ENCODE data around the gene SMURF1. TPM values are rescaled to one million over a fixed set of nuclear protein-coding genes. Genes with fewer than 3 reads are reported as not detected.
"Not testable (repeated sequence)": the region's sequence is repeated elsewhere in the genome, so short reads cannot be mapped to it uniquely, and the experiment has no call there.

Gene SMURF1
- total and polyA plus RNA-seq, 2 experiments from 2014 or later, result 6.8 to 19.1 TPM

- Histone ChIP-seq H3K27me3 (replicated peaks; ENCODE audit: insufficient read depth) (no peaks in the 10 kb centered on the region; the same call in 1 of the 2 replicates), H4K20me1 (ENCODE audit: insufficient read depth) (no peaks in the 10 kb centered on the region), H3K36me3 (ENCODE audit: low read depth) (no peaks in the 10 kb centered on the region), H3F3A (ENCODE audit: insufficient read depth) (peaks cover 7% of the 10 kb centered on the region), H2AFZ (no peak overlapping the region), H3K4me1 (ENCODE audit: insufficient read depth) (peaks cover 10% of the 10 kb centered on the region), H3K27ac (no peak overlapping the region), H3K9ac (no peak overlapping the region), H3K79me2 (ENCODE audit: insufficient read depth) (no peaks in the 10 kb centered on the region), H3K9me2 (ENCODE audit: insufficient read depth) (no peaks in the 10 kb centered on the region), H3K4me3 (no peak overlapping the region), H3K4me2 (ENCODE audit: unreplicated experiment) (no peak overlapping the region), H3K9me3 (ENCODE audit: low read depth) (no peaks in the 10 kb centered on the region)
- in situ Hi-C loops (cut with MboI), result no loop called here
- WGBS, 2 experiments (ENCODE audit: low coverage in 1 of 2, low lambda C conversion rate in 2 of 2, missing lambda C conversion rate in 2 of 2), result 65 to 75% methylated on average over 3 of the region's 3 CpGs
- no peak for DNase-seq
- TF ChIP-seq EZH2 (IDR thresholded peaks at IDR 0.05; ENCODE audit: insufficient read depth, poor library complexity, severe bottlenecking) (no peak), EZH2phosphoT487 (IDR thresholded peaks at IDR 0.05; ENCODE audit: insufficient read depth, low read depth) (no peak)
Measured at GRCh38 chr7:99165816-99166215, 21.9 kb upstream of the SMURF1 start.

DNA sequence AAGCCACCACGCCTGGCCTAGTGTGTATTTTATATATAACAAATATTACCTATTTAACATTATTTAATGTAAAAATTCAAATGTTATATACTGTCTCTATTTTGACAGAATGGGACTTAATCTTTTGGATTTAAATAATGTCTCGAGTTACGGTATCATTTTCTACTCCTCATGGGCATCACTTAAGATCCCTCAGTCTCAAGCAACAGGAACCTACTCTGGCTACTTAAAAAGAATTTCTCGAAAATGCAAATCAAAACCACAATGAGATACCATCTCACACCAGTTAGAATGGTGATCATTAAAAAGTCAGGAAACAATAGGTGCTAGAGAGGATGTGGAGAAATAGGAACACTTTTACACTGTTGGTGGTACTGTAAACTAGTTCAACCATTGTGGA is 19.8 kb upstream of the SMURF1 start:
- H3K27ac ChIP-seq; H3K36me3 ChIP-seq (ENCODE audit: low read depth); H3F3A ChIP-seq (ENCODE audit: insufficient read depth); DNase-seq; H2AFZ ChIP-seq; H3K9me2 ChIP-seq (ENCODE audit: insufficient read depth); in situ Hi-C loops (cut with MboI); H3K9me3 ChIP-seq (ENCODE audit: low read depth); H3K79me2 ChIP-seq (ENCODE audit: insufficient read depth); H3K4me1 ChIP-seq (ENCODE audit: insufficient read depth); H3K4me3 ChIP-seq; H3K27me3 ChIP-seq (replicated peaks; ENCODE audit: insufficient read depth); H4K20me1 ChIP-seq (ENCODE audit: insufficient read depth); H3K4me2 ChIP-seq (ENCODE audit: unreplicated experiment); H3K9ac ChIP-seq: not testable (repeated sequence)
- 80 to 85% methylated on average over 4 of the region's 4 CpGs for WGBS, 2 experiments (ENCODE audit: low coverage in 1 of 2, low lambda C conversion rate in 2 of 2, missing lambda C conversion rate in 2 of 2)

DNA sequence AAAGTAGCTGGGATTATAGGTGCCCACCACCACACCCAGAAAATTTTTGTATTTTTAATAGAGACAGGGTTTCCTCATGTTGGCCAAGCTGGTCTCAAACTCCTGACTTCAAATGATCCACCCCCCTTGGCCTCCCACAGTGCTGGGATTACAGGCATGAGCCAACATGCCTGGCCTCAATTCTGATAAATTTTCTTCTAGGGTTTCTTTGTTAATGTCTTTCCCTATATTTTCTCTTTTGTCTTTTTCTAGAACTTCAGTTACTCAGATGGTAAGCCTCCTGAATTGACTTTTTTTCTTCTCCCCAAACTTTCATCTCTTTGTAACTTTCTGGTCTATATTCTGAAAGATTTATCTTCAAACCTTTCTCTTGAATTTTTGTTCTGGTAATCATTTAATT is 12.7 kb upstream of the SMURF1 start:
- H3K4me2 ChIP-seq (ENCODE audit: unreplicated experiment), result no peak overlapping the region
- no peaks in the 10 kb centered on the region for H4K20me1 ChIP-seq (ENCODE audit: insufficient read depth)
- H3K27me3 ChIP-seq (replicated peaks; ENCODE audit: insufficient read depth), result no peaks in the 10 kb centered on the region; the same call in 1 of the 2 replicates
- TF ChIP-seq EZH2phosphoT487 (IDR thresholded peaks at IDR 0.05; ENCODE audit: insufficient read depth, low read depth), result no peak
- TF ChIP-seq EZH2 (IDR thresholded peaks at IDR 0.05; ENCODE audit: insufficient read depth, poor library complexity, severe bottlenecking), result no peak
- H3K4me3 ChIP-seq, result no peak overlapping the region
- peaks cover 2% of the 10 kb centered on the region; the same call in 1 of the 2 replicates for H3F3A ChIP-seq (ENCODE audit: insufficient read depth)
- no peak overlapping the region for H3K27ac ChIP-seq
- H3K79me2 ChIP-seq (ENCODE audit: insufficient read depth), result no peaks in the 10 kb centered on the region
- H3K9me3 ChIP-seq (ENCODE audit: low read depth), result no peaks in the 10 kb centered on the region
- H2AFZ ChIP-seq, result no peak overlapping the region
- no peaks in the 10 kb centered on the region for H3K4me1 ChIP-seq (ENCODE audit: insufficient read depth)
- H3K9ac ChIP-seq, result no peak overlapping the region
- H3K36me3 ChIP-seq (ENCODE audit: low read depth), result no peaks in the 10 kb centered on the region
- in situ Hi-C loops (cut with MboI), result no loop called here
- H3K9me2 ChIP-seq (ENCODE audit: insufficient read depth), result no peaks in the 10 kb centered on the region
- no peak for DNase-seq

DNA sequence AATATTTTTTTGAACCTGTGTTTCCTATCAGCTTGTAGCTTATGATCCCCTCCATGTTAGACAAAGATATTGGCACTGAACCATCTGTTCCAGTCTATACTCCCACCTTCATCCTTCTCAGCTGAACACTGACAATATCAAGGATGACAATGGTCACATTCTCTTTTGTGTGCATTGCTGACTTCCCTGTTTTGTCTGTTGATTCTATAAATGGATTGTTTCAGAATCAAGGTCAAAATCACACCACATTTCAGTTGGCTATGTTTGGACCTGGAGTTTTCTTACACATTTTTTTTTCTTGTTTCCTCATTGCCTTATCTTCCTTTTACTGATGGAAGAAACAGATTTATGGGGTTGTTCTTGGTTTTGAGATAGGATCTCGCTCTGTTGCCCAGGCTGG is 11.3 kb upstream of the SMURF1 start:
- H2AFZ ChIP-seq, result no peak overlapping the region
- 40 to 50% methylated on average over 1 of the region's 1 CpG for WGBS, 2 experiments (ENCODE audit: low coverage in 1 of 2, low lambda C conversion rate in 2 of 2, missing lambda C conversion rate in 2 of 2)

GRCh38 chr7:99146979-99147378 is 3.1 kb upstream of the SMURF1 start:
- no peaks in the 10 kb centered on the region for H3K27me3 ChIP-seq (replicated peaks; ENCODE audit: insufficient read depth)
- no peaks in the 10 kb centered on the region for H3K9me3 ChIP-seq (ENCODE audit: low read depth)
- no peaks in the 10 kb centered on the region for H3K36me3 ChIP-seq (ENCODE audit: low read depth)
- H3K4me2 ChIP-seq (ENCODE audit: unreplicated experiment), result no peak overlapping the region
- H2AFZ ChIP-seq, result no peak overlapping the region
- DNase-seq, result no peak
- no peaks in the 10 kb centered on the region for H3K9me2 ChIP-seq (ENCODE audit: insufficient read depth)
- no peaks in the 10 kb centered on the region for H3K4me1 ChIP-seq (ENCODE audit: insufficient read depth)
- H3K9ac ChIP-seq, result no peak overlapping the region
- in situ Hi-C loops (cut with MboI), result loop anchor here (10.0 kb wide), 1 partner anchor 168 kb away; no protein-coding TSS in a partner anchor
- no peak overlapping the region for H3K4me3 ChIP-seq
- 66 to 68% methylated on average over 4 of the region's 4 CpGs for WGBS, 2 experiments (ENCODE audit: low coverage in 1 of 2, low lambda C conversion rate in 2 of 2, missing lambda C conversion rate in 2 of 2)
- H3F3A ChIP-seq (ENCODE audit: insufficient read depth), result peaks cover 3% of the 10 kb centered on the region
- no peaks in the 10 kb centered on the region for H4K20me1 ChIP-seq (ENCODE audit: insufficient read depth)
- no peak overlapping the region for H3K27ac ChIP-seq
- H3K79me2 ChIP-seq (ENCODE audit: insufficient read depth), result peaks cover 2% of the 10 kb centered on the region
- no peak for TF ChIP-seq EZH2phosphoT487 (IDR thresholded peaks at IDR 0.05; ENCODE audit: insufficient read depth, low read depth)
- no peak for TF ChIP-seq EZH2 (IDR thresholded peaks at IDR 0.05; ENCODE audit: insufficient read depth, poor library complexity, severe bottlenecking)

More for the DNA sequence above, 11.3 kb upstream of the SMURF1 start:
- in situ Hi-C loops (cut with MboI), result no loop called here
- TF ChIP-seq EZH2phosphoT487 (IDR thresholded peaks at IDR 0.05; ENCODE audit: insufficient read depth, low read depth) (no peak), EZH2 (IDR thresholded peaks at IDR 0.05; ENCODE audit: insufficient read depth, poor library complexity, severe bottlenecking) (no peak)
- Histone ChIP-seq H3K4me2 (ENCODE audit: unreplicated experiment) (no peak overlapping the region), H3K27ac (no peak overlapping the region), H3K4me3 (no peak overlapping the region), H3K36me3 (ENCODE audit: low read depth) (no peaks in the 10 kb centered on the region), H3K4me1 (ENCODE audit: insufficient read depth) (no peaks in the 10 kb centered on the region), H4K20me1 (ENCODE audit: insufficient read depth) (no peaks in the 10 kb centered on the region), H3K9me2 (ENCODE audit: insufficient read depth) (no peaks in the 10 kb centered on the region), H3K79me2 (ENCODE audit: insufficient read depth) (no peaks in the 10 kb centered on the region), H3K27me3 (replicated peaks; ENCODE audit: insufficient read depth) (no peaks in the 10 kb centered on the region), H3K9me3 (ENCODE audit: low read depth) (no peaks in the 10 kb centered on the region), H3F3A (ENCODE audit: insufficient read depth) (no peaks in the 10 kb centered on the region), H3K9ac (no peak overlapping the region)
- no peak for DNase-seq

All from GM23248 (cell line).